Left renal cortex interstitium (tissue), 4 donors: ENCODE results near the gene NFATC2. TPM values are rescaled to one million over a fixed set of nuclear protein-coding genes. Genes with fewer than 3 reads are reported as not detected.

Experiments
- DNase-seq, 4 donors: peaks; one replicate each; pipeline ENCODE4 v3.0.0-alpha.2; 2013; ENCODE audit warnings: low read depth in 4 of 4, low spot score in 2 of 4, missing footprints in 1 of 4
- polyA plus RNA-seq, 4 donors: library from polyadenylated mRNA; unstranded; fragments of 120-200 nt; gene quantifications; one replicate each; pipeline ENCODE4 v1.2.1, GENCODE V29; 2013; ENCODE audit not compliant: insufficient read length in 4 of 4

NFATC2 gene
- polyA plus RNA-seq, 4 donors: 1.4 to 2.2 (median 2.0) TPM

DNA sequence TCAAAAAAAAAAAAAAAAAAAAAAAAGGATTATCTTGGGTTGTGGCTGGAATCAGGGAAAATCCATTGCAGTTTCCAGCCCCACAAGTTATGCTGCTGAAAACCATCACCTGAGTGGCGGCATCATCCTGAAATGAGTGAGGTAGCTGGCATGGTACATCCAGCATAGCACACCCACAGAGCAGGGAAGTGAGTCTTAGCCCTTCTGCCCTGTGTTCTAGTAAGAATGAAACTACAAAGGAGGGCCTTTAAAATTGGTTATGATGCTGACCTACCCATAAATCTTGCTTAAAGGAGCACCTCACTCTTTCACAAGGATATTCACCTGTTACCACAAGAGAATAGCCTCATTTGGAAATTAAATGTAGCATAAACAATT lies 119.2 kb downstream of the NFATC2 start:
- DNase-seq: no peak

DNA sequence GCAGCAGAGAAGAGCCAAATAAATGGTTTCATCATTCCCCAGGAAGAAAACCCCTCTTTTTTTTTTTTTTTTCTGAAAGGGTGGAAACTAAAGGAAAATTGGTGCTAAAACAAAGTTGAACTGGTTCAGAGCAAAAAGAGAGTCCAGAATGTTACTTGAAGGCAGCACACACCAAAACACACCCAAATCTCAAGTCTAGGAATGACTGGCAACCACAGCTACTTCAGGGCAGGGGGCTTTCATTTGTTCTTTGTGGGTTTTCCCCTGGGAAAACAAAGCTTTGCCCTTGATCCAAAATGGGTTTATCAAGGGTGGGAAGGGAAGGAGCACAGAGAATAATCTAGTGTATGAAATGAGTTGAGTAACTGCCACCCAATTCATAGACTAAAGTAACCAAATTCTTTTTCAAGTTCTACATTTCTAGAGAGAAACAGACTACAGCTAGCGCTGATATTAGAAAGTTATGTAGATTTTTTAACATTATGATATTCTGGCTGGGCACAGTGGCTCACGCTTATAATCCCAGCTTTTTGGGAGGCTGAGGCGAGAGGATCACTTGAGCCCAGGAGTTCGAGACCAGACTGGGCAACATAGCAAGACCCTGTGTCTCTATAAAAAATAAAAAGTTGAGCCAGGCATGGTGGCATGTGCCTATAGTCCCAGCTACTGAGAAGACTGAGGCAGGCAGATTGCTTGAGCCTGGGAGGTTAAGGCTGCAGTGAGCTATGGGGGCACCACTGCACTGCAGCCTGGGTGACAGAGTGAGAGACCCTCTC lies 119.8 kb downstream of the NFATC2 start:
- no peak for DNase-seq

DNA sequence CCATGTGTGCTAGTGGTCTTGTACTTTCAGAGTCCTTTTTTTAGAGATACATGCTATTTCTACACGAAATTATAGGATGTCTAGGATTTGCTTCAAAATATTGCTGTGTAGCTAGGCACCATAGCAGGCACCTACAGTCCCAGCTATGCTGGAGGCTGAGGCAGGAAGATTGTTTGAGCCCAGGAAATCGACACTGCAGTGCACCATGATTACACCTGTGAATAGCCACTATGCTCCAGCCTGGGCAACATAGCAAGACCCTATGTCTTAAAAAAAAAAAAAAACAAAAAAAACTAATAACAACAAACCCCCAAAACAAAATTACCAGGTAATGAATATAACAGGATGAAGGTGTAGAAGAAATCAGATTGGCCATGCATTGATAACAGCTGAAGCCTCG lies 121.7 kb downstream of the NFATC2 start:
- DNase-seq: no peak

DNA sequence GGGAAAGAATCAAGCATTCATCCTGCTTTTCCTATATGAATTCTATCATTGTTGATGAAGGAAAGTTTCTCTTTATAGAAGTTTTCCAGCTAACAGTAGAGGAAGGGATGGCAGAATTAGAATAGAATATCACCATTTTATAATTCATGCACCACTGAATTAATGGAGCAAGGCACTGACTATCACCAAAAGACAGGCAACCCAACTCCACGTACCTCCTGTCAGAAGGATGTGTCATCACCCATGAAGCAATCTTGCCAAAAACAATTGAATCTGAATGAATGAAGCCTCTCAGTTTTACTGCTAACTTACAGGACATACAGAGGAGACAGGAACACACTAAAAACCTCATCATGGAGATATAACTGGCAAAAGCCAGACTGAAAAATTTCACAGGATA lies 122.4 kb downstream of the NFATC2 start:
- DNase-seq: no peak

DNA sequence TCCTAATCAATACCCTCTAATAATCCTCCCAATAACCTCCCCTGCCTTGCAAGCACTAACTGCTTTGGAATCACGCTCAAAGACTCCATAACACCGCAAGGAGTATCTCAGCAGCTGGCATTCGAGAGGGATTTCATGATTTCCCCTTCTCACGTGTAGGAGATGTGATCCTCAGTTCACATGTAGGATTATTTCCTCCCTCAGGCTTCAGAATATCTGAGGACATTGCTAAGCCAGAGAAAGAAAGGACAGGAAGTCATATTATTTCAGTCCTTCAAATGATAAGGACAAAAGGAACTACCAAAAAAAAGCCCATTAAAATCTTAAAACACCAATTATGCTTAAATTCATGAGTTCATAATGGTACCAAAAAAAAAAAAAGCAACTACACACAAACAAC lies 122.9 kb downstream of the NFATC2 start:
- DNase-seq: no peak

DNA sequence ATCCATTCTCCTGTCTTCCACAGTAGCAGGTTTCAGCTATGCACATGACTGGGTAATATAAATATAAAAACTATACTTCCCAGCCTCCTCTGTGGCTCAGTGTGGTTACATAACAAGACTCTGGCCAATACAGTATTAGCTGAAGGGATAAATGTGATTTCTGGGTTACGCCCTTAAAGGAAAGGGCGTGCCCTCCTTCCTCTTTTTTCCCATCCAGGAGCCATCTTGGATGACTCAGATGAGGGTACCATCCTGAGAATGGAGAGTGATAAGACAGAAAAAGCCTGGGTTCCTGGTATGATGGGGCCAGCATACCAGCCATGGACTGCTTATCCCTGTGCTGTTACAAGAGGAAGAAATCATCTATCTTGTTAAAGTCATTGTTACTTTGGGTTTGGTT lies 123.3 kb downstream of the NFATC2 start:
- no peak for DNase-seq

DNA sequence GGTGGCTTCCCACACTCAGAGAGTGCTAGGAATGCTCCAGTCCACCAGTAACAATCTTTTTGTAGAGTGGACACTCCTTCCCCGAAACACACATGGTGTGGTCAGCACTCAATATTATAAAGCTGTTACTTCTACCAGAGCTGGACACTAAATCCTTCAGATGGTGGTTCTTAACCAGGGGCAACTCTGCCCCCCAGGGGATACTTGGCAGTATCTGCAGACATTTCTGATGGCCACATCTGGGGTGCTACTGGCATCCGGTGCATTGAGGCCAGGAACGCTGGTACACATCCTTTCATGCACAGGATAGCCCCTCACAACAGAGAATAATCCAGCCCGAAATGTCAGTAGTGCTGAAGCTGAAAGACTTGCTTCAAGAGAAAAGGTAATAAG lies 124.4 kb downstream of the NFATC2 start:
- no peak for DNase-seq

DNA sequence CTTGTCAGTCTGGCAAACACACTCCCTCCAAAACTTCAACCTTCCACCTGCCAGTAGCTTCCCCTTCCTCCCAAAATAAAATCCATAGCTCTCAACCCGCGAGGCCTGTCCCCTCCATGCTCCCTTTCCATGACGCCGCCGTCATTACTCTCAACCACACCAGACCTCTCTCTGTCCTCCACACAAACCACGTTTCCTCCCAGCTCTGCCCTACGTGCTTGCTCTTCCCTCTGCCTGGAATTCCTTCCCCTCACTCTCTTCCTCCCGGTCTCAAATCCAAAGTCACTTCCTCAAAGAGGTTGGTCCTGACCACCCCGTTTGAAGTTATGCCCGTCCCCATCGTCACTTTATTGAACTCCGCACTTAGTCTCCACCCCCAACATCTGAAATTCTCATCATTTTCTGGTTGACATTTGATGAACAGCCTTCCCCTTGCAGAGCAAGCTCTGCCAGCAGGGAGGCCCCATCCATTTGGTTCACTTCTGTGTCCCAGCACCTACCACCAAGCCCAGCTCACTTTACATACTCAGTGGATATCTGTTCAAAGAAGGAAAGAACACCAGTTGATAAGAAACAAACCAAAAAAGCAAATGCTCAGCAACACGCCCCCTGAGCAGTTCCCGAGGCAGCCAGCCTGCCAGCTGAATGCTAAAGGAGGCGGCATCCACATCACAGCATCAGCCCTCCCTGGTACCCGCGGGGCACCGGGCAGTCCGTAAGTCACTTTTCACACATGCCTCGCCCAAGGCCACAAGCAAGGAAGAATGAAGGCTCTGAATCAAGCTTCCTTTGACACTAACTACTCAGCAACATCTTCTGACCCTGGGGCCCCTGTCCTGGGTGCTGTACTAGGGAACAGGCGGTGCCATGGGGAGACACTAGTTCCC lies 125.0 kb downstream of the NFATC2 start:
- no peak for DNase-seq

DNA sequence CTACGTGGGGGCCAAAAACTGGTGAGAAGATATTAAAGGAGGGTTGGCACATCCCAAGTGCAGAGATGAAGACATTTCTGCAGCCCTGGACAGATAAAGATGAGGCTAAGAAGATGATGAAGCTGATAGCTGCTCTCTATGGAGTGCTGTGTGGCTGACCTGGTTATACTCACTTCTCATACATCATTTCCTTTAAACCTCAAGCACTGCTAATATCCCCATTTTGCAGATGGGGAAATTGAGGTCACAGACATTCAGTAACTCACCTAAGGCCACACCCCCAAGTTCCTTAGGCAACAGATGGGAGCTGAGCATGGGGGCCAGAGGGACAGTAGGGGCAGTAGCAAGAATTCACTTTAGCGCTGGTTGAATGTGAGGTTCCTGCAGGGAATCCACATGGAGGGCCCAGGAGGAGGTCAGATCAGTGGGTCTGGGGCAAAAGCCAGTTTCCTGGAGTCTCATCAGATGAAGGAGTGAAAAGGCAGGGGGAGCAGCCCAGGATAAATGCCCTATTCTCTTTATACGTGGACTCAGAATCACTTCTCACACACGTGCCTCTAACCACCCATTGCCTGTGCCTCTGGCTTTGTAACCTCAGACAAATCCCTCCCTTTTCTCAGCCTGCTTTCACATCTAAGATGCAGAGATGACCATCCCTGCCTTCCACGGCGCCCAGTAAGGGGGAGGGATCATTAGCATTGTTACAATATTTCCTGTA lies 125.8 kb downstream of the NFATC2 start:
- no peak for DNase-seq

DNA sequence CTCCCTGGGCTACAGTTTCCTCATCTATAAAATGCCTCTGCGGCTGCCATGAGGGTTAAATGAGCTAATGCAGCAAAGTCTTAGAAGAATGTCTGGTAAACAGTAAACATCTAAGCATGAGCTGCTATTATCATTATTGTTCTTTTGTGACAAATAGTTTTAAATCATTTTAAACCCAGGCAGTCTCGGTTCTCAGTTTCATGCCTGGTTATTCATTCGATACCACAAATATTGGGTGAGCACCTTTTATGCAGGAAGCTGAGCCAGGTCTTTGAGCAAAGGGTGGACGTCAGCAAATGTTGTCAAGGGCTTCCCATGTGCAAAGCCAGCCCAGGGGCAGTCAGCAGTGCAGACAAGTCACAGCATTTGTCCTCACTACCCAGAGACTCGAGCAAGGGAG lies 128.7 kb downstream of the NFATC2 start:
- DNase-seq: no peak

DNA sequence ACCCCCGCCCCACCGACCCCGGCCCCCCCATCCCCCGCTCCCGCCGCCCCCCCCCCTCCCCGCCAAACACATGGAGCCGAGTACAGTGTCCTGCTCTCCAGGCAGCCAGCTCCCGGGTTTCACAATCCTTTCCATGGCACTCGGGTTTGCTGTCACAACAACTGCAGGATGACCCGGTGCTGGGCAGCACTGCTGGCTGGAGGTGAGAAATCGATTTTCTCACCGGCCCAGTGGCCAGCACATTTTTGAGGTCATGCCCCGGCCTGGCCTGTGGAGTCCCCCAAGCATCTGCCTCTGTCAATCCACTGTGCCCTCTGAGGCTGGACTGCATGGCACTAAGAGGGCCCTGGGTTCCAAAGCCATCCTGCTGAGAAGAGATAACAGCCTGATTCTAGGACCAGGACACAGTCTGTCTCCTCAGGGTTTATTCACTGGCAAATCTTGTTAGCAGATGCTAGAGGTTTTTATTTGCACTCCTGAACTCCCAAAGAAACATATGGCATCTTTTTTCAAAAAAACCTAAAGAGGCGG lies 129.5 kb downstream of the NFATC2 start:
- no peak for DNase-seq

DNA sequence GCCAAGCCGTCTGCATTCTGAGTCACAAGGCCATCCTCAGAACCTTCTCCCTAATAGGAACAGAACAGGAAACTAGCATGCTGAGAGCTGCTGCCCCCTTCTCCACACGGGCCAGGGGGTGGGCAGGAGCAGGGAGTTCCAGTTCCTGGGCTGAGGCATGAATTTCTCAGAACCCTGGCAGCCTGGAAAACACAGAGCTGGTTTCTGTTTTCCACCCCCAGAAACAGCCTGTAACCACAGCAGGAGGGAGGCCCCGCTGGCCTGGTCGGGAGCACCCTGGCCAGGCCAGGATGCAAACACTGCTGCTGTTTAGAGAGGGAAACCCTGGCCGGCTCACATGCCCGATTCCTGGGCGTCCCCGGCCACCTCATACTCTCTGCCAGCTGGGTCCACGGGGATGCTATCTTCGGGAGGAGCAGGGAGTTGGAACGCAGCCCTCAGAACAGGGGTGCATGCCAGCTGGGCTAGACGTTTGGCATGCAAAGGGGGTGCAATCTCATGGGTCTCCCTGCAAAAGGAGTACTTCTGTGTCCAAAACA lies 130.1 kb downstream of the NFATC2 start:
- no peak for DNase-seq

DNA sequence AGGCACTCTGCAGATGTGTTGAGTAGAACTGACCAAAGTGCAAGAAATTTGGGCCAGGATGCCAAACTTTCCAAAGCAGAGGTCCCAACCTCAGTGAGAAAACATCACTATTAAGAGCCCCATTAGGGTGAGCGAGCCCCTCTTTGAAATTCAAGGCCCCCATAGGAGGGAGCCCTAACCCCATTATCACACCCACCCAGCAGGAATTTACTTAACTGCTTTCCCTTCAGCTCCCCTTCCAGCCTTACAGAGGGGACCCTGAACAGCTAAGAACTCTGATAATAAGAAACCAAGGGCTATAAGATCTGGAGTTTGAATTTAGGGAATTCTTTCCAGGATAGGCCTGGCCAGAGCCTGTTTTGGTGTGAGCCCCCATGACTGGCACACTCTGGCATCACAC lies 130.6 kb downstream of the NFATC2 start:
- no peak for DNase-seq

DNA sequence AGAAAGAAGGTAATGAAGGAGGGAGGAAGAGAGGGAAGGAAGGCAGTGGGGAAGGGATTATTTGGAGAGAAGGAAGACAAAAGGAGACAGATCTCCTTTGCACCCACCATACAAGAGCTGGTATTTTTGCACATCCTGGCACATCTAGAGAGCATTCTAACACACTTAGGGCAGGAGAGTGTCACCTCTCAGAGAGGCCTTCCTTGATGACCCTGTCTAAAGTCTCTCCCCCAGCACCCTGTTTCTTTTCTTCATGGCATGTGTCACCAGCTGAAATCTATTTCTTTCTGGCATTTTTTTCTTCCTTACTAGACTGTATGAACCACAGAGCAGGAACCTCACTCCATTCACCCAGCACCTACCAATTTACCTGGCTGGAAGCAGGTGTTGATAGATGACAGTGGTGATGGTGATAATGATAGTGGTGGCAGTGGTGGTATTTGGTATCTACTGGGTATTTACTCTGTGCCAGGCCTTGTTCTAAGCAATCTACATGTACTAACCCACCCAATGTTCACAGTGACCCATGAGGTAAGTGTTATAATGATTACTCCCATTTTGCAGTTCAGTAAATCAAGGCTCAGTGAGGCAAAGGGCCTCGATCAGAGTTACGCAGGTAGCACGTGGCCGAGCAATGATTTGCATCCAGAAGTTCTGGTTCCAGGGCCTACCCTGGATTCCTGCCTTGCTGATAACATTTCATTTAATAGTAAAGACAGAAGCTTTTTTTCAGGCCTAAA lies 131.8 kb downstream of the NFATC2 start:
- no peak for DNase-seq

DNA sequence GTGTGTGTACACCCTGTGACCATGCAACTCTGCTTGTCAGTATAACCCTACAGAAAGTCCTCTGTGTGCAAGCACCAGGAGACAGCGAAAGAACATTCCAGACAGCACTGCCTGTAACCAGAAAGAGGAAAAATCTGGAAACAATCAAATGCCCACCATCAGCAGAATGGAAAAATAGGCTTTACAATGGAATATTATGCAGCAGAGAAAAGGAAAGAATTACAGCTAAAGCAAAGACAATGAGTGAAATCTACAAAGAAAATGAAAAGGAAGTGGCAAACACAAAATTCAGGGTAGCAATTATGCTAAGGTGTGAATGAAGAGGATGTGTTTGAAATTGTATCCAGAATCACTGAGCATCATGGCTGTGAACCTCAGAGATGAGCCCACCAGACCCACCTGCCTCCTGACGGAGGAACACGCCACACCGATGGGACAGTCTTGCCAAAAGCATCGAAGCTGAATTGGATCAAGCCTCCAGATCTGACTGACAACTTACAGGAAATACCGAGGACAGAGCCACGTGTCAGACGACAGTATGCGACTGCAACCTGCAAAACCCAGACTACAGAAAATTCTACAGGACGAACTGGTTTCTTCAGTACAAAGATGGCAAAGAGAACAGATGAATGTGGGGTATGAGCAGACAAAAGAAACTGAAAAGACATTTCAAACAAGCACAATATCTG lies 133.2 kb downstream of the NFATC2 start:
- no peak for DNase-seq

DNA sequence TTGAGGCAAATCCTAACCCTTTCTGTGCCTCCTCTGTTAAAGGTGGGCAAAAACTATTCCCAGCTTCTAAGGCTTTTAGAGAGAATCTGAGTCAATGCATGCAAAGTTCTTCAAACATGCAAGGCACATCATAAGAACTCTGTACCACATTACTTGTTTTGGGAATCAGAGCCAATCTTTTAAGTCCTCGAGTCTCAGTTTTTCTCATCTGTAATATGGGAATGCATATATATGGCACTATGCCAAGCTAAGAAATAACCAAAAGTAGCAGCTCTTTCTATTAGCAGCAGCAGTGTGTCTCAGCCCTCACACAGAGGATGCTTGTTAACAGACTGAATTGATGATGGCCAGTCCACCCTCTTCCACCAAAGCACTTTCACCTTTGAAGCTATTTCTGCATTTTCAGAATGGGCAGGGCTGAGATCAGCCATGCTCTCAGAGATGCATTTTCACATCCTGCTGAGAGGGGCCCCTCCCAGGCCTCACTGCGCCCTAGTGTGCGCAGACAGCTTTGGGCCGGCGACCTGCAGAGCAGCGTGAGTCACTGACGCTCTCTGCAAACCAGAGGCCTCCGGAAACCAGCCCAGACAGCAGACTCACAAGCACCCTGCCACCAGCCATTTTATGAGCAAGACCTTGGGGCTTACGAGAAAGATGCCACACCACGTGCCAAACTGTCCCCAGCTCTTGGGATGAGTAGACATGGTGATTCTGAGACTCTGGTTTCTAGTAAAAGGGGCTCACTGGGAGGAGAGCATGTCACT lies 138.0 kb downstream of the NFATC2 start:
- no peak for DNase-seq

DNA sequence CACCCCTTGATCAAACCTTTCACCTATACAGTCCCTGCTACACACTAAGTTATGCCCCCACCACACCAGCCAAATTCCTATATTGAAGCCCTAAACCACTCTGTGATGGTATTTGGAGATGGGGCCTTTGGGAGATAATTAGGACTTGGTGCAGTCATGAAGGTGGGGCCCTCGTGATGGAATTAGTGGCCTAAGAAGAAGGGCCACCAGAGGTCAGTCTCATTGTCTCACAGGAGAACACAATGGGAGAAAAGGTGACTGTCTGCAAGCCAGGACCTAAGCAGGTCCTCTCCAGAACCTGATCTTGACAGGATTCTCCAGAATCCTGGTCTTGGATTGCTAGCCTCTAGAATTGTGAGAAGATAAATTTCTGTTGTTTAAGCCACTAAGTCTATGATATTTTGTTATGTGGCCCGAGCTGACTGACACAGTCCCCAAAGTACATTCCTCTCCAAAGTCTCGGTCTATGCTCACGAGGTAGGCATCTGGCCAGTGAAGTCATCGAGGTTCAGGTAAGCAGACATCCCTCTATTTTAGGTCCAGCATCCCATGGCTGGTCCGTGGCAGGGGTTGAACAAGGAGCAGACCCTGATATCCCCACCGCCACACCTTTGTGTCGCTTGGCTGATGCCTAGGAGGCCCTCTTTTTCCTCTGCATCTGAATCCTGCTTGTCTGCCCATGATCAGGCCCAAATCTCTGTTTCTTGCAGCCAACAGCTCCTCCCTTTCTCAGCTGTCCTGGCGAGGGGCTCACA lies 138.9 kb downstream of the NFATC2 start:
- DNase-seq: no peak

DNA sequence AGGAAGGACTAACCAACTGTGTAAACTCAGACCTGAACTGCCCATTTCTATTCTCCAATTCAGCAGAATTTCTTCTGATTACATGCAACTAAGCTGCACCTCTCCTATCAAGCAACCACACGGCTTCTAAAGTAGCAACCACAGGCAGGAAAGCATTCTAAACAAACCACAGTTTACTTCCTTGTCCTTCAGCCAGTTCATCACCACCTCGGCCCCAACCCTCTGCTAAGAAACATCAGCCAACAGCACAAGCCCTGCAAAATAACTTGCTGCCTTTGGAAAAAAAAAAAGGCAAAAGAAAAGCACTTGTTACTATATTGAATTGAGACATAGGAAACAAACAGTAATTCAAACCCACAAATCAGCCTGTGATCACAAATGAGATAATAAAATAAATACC lies 140.3 kb downstream of the NFATC2 start:
- DNase-seq: no peak
